C1 segment of cervical spinal cord (tissue), 14 donors: ENCODE data around the gene SLC7A10.
"Not testable (repeated sequence)": the region's sequence is repeated elsewhere in the genome, so short reads cannot be mapped to it uniquely, and the experiment has no call there.

ENCODE experiments used
- DNase-seq, 14 donors: peaks; one replicate each; lab custom pipeline; 2025; lab: John Stamatoyannopoulos, UW

The SLC7A10 gene

GRCh38 chr19:33219261-33219815 is 6.3 kb downstream of the SLC7A10 start:
- peak in 1 of 14 donors; percentile 25 for DNase-seq

GRCh38 chr19:33217881-33218280 is 7.8 kb downstream of the SLC7A10 start:
- peak in 1 of 14 donors; percentile 31 for DNase-seq

GRCh38 chr19:33216198-33216830 is 9.3 kb downstream of the SLC7A10 start:
- DNase-seq: no peak

GRCh38 chr19:33215438-33216197 is 10.0 kb downstream of the SLC7A10 start:
- DNase-seq: no peak

GRCh38 chr19:33214596-33214995 is 11.1 kb downstream of the SLC7A10 start:
- no peak for DNase-seq

GRCh38 chr19:33212436-33213172 is 13.0 kb downstream of the SLC7A10 start:
- peak in 1 of 14 donors; percentile 8 for DNase-seq

GRCh38 chr19:33211794-33212435 is 13.7 kb downstream of the SLC7A10 start:
- no peak for DNase-seq

GRCh38 chr19:33210266-33210940 is 15.2 kb downstream of the SLC7A10 start:
- DNase-seq: no peak

GRCh38 chr19:33209850-33210230 is 15.8 kb downstream of the SLC7A10 start:
- DNase-seq: not testable (repeated sequence)

GRCh38 chr19:33208904-33209849 is 16.5 kb downstream of the SLC7A10 start:
- DNase-seq: no peak

GRCh38 chr19:33208371-33208895 is 17.2 kb downstream of the SLC7A10 start:
- DNase-seq: no peak

GRCh38 chr19:33207903-33208302 is 17.7 kb downstream of the SLC7A10 start:
- DNase-seq: no peak

GRCh38 chr19:33207040-33207620 is 18.5 kb downstream of the SLC7A10 start:
- no peak for DNase-seq

GRCh38 chr19:33206261-33207039 is 19.2 kb downstream of the SLC7A10 start:
- DNase-seq: no peak

GRCh38 chr19:33205531-33206260 is 20.0 kb downstream of the SLC7A10 start:
- no peak for DNase-seq

GRCh38 chr19:33205110-33205509 is 20.5 kb downstream of the SLC7A10 start:
- no peak for DNase-seq

- no peak for DNase-seq
Observed at GRCh38 chr19:33204136-33204973, 21.3 kb downstream of the SLC7A10 start.
